Effector memory CD8-positive, alpha-beta T cell (primary cell): Measurements from ENCODE around the gene B3GAT3.
A peak's percentile ranks its signal among the peaks of the same experiment; 100 is the strongest.
"Not testable (repeated sequence)": the region's sequence is repeated elsewhere in the genome, so short reads cannot be mapped to it uniquely, and the experiment has no call there.

Experiments
- ATAC-seq: fragments of 150-1000 bp; cut with Tn5 transposase; replicated peaks from 2 replicates; pipeline ENCODE4 v1.10.0; 2021; ENCODE audit warnings: mild to moderate bottlenecking, moderate library complexity
- DNase-seq, 3 experiments: peaks; one replicate each; pipeline ENCODE4 v3.0.0; 2021
- H3K27ac Mint-ChIP-seq, 2 donors: one replicate each; pipeline ENCODE4 v1.8.0; 2022; ENCODE audit warnings: mild to moderate bottlenecking in 2 of 2, mixed read lengths in 2 of 2, moderate library complexity in 2 of 2
- H3K27me3 Mint-ChIP-seq, 2 donors: one replicate each; pipeline ENCODE4 v1.8.0; 2022; ENCODE audit warnings: mixed read lengths in 2 of 2
- H3K36me3 Mint-ChIP-seq: one replicate; pipeline ENCODE4 v1.8.0; 2022; ENCODE audit warnings: mild to moderate bottlenecking, moderate library complexity, mixed read lengths; ENCODE audit not compliant: insufficient read depth
- H3K4me1 Mint-ChIP-seq, 2 donors: one replicate each; pipeline ENCODE4 v1.8.0; 2022; ENCODE audit warnings: low read depth in 2 of 2, mixed read lengths in 2 of 2
- H3K4me3 Mint-ChIP-seq, 2 donors: one replicate each; pipeline ENCODE4 v1.8.0; 2022; ENCODE audit warnings: mild to moderate bottlenecking in 2 of 2, mixed read lengths in 2 of 2, moderate library complexity in 2 of 2
- H3K9me3 Mint-ChIP-seq, 2 donors: one replicate each; pipeline ENCODE4 v1.8.0; 2022; ENCODE audit warnings: mixed read lengths in 2 of 2

Gene B3GAT3

DNA sequence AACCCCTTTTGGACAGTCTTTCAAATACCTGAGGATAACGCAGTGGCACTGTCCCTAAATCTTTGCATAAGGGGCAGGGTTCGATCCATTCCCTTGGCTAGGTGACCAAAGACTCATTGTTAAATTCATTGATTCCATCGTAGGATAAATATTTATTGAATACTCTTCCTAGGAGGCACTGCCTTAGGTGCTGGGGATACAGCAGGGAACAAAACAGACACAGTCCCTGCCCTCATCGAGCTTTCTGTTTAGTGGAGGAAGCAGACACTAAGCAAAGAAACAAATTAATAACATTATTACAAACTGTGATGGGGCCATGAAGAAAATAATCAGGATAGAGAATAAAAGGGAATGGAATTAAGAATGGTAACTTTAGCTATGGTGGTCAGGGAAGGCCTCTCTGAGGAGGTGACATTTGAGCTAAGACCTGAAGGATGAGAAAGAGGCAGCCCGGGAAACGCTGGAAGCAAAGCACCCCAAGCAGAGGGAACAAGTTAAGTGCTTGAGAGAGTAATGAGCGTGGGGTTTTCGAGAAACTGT, 689 bp downstream of the B3GAT3 start:
- Mint-ChIP-seq H3K36me3 (peaks cover 45% of the 10 kb centered on the region), H3K27ac (peak overlapping the region; percentile 92 to 97), H3K27me3 (no peaks in the 10 kb centered on the region), H3K4me3 (peak overlapping the region; percentile 80 to 91), H3K9me3 (no peaks in the 10 kb centered on the region), H3K4me1 (peaks cover 18 to 20% of the 10 kb centered on the region in 2 donors)
- ATAC-seq (no peak), DNase-seq (no peak)

DNA sequence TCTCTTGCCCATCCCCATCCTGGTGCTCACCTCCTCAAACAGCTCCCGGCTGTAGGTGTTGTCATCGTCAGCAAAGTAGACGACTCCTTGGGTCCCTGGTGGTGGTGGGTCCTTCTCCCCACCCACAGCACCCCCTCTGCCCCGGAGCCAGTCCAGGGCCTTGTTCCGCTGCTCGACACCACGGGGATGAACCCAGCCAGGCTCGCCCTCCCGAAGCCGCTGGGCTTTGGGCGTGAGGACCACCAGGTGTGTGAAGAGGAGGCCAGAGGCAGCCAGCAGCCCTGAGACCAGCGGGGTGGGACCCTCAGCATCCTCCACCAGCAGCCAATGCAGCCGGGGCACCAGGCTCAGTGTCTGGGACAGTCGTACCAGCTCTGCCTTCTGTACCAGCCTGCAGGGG, 4.8 kb downstream of the B3GAT3 start:
- Mint-ChIP-seq H3K4me1 (peaks cover 23 to 37% of the 10 kb centered on the region in 2 donors), H3K27ac (peak overlapping the region; percentile 41 to 44), H3K36me3 (peaks cover 32% of the 10 kb centered on the region)
- H3K4me3 Mint-ChIP-seq, ATAC-seq, H3K9me3 Mint-ChIP-seq, H3K27me3 Mint-ChIP-seq, DNase-seq: not testable (repeated sequence)

DNA sequence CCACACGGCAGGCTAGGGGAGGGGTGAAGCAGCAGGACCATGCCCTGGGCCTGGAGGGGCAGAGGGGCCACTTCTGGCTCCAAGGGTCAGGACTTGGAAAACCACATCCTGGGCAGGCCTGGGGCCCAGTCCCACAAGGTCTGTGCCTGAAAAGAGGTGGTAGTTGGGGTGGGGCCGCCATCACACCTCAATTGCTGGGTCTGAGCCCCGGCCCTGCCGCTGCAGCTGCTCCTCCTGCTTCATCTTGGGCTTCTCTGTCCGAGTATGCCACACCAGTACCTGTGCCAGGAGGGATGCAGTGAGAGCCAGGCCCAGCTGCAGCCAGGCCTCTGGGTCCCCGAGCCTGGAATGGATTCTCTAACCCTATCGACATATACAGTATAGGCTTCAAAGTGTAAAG, 6.3 kb downstream of the B3GAT3 start:
- peaks cover 34% of the 10 kb centered on the region for H3K36me3 Mint-ChIP-seq
- H3K4me1 Mint-ChIP-seq, result peaks cover 25 to 40% of the 10 kb centered on the region in 2 donors
- DNase-seq, result no peak
- H3K4me3 Mint-ChIP-seq, result no peak overlapping the region
- H3K9me3 Mint-ChIP-seq, result no peaks in the 10 kb centered on the region
- no peaks in the 10 kb centered on the region for H3K27me3 Mint-ChIP-seq
- ATAC-seq, result no peak
- no peak overlapping the region for H3K27ac Mint-ChIP-seq

DNA sequence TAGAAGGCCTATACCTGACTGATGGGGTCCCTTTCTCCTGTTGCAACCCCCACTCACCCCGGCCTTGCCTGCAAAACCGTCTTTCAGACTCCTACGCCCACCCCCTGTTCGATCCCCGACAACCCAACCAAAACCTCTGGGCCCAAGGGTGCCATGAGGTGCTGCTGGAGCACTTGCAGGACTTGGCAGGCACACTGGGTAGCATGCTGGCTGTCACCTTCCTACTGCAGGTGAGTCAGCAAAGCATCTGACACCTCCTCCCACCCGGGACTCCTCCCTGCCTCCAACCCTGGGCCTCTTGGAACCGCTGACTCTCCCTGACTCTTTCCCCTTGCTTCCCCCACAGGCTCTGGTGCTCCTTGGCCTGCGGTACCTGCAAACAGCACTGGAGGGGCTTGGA, 7.5 kb downstream of the B3GAT3 start:
- peaks cover 35% of the 10 kb centered on the region for H3K36me3 Mint-ChIP-seq
- peak overlapping the region in 1 of 2 donors; percentile 16 for H3K4me3 Mint-ChIP-seq
- ATAC-seq, result no peak
- no peaks in the 10 kb centered on the region for H3K27me3 Mint-ChIP-seq
- DNase-seq, result no peak
- H3K27ac Mint-ChIP-seq, result peak overlapping the region; percentile 79 to 88
- H3K4me1 Mint-ChIP-seq, result peaks cover 27 to 45% of the 10 kb centered on the region in 2 donors
- H3K9me3 Mint-ChIP-seq, result no peaks in the 10 kb centered on the region

DNA sequence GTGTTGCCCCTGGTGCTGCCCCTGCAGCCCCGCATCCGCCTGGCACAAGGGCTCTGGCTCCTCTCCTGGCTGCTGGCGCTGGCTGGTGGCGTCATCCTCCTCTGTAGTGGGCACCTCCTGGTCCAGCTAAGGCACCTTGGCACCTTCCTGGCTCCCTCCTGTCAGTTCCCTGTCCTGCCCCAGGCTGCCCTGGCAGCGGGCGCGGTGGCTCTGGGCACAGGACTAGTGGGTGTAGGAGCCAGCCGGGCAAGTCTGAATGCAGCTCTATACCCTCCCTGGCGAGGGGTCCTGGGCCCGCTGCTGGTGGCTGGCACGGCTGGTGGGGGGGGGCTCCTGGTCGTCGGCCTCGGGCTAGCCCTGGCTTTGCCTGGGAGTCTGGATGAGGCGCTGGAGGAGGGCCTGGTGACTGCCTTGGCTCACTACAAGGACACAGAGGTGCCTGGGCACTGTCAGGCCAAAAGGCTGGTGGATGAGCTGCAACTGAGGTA, 8.5 kb downstream of the B3GAT3 start:
- Mint-ChIP-seq H3K36me3 (peaks cover 31% of the 10 kb centered on the region), H3K27ac (peak overlapping the region; percentile 79 to 88), H3K27me3 (no peaks in the 10 kb centered on the region), H3K4me1 (peaks cover 32 to 53% of the 10 kb centered on the region in 2 donors), H3K9me3 (no peaks in the 10 kb centered on the region), H3K4me3 (peak overlapping the region; percentile 59)
- DNase-seq (no peak), ATAC-seq (no peak)

DNA sequence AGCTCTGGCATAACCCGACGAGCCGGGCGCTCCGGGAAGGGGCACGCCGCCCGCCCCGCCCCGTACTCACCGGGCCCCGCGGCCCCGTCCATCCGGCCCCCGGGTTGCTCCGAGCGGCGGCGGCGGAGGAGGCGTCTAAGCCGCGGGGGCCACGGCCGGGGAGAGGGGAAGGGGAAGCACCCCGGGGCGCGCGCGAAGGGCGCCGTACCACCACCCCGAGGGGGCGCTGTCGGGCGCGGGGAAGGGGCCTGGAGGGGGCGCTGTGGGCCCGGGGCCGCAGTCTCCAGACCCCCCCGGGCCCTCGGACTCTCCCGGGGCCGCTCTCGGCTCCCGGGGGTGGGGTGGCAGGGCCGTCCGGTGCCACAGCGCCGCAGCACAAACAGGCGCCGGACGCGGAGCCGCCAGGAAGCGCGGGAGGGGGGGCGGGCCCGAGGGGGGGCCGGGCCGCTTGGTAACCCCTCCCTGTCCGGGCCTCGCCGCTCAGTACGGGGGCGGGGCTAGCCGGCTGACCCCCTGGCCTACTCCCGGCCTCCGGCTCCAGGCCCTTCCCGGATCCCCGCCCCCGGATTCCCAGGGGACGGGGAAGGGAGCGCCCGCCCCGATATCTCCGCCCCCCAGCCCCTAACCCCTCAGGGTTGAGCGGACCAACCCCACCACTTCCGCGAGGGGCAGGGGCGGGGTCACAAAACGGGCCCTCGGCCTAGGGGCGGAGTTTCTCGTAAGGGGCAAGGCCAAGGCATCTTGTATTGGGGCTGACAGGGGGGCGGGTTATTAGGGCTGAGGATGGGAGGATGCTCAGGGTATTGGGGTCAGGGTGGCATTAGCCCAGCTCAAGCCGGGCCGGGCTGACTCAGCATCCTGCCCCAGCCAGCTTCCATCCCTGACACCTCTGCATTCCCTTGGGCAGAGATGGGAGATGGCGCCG, 9.2 kb downstream of the B3GAT3 start, which contains the start of the genes EML3 and ROM1:
TSS of gene EML3 (minus strand) at position 410 of the 925 bp plus-strand sequence. CDS start at position 92, 318 bp downstream.
TSS of gene ROM1 (plus strand) at position 892 of the 925 bp plus-strand sequence. CDS start at position 917, 25 bp downstream.
- H3K27ac Mint-ChIP-seq, result peak within 1 kb of the TSS; percentile 94 to 97
- ATAC-seq (peak; percentile 74), DNase-seq (peak; percentile 87 to 91 (median 89))
- peaks cover 32% of the 10 kb centered on the region for H3K36me3 Mint-ChIP-seq
- peak within 1 kb of the TSS; percentile 88 to 93 for H3K4me3 Mint-ChIP-seq
- H3K4me1 Mint-ChIP-seq, result peaks cover 36 to 53% of the 10 kb centered on the region in 2 donors
- no peaks in the 10 kb centered on the region for H3K27me3 Mint-ChIP-seq
- H3K9me3 Mint-ChIP-seq, result no peaks in the 10 kb centered on the region

DNA sequence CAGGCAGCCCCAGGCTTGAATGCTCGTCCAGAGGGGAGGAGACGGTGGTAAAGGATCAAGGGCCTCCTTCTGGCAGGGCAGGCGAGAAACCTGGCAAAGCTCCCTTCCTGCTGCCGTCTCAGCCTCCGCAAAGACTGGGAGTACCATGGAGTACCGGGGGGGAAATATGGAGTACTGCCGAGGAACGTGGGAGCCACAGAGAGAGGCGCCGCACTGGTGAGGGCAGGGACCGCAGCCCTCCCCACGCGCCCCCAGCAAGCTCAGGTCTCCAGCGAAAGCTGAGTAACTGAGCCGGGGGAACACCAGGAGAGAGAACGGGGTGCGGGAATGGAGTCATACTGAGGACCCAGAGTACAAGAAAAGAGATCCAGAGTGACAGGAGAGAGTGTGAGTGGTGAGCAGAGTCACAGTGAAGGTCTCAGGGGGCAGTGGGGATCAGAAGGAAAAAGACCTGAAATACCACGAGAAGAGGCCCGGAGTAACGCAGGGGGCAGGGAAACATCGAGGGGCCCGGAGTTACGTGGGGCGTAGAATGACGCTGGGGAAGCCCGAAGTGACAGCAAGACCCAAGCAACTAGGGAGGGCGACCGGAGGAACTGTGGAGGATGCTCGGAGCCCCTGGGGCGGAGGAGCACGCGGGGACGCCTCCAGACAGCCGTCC, 10.0 kb downstream of the B3GAT3 start:
- Mint-ChIP-seq H3K4me1 (peaks cover 38 to 53% of the 10 kb centered on the region in 2 donors), H3K36me3 (peaks cover 33% of the 10 kb centered on the region), H3K9me3 (no peaks in the 10 kb centered on the region), H3K27ac (peak overlapping the region; percentile 94 to 97), H3K27me3 (no peaks in the 10 kb centered on the region), H3K4me3 (peak overlapping the region; percentile 88 to 93)
- ATAC-seq (peak; percentile 55), DNase-seq (peak in 1 of 3 experiments; percentile 55)

DNA sequence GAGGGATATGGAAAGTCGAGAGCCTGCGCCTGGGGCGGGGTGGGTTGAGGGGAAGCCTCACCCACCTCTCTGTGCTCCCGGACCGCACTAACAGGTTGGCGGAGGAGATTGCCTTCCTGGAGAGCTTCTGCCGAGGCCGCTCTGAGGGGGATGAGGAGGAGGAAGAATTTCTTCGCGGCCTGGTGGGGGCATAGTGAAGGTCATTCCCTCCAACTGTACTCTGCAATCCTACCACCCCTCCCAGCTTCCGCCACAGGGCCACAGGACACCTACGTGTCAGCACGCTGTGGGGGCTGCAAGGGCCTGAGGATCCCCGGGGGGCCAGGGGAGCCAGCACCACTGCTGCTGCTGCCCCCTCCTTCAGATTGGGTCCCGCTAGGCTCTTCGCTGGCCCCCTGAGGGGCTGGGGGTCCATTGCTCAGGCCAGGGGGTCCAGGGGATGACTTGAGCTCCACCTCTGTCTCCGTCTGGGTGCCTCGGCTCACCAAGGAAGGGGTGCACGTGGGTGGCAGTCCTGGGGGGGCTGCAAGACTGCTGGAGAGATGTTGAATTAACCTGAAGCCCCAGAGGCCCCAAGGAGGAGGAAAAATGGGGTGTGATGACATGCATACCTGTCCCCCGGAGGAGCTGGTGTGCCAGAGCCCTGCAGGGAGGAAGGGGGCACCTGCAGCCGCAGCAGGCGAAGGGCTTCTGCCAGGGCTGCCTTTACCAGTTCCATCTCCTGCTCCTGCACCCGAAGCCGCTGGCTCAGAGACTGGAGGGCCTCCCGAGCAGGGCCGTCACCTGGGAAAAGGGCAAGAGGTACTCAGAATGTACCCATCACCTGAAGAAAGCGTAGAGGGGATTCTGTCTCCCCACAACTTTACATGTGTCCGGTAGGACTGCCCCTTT, 10.7 kb downstream of the B3GAT3 start:
- DNase-seq (no peak), ATAC-seq (no peak)
- peaks cover 39% of the 10 kb centered on the region for H3K36me3 Mint-ChIP-seq
- H3K4me3 Mint-ChIP-seq, result peak overlapping the region; percentile 88 to 93
- peak overlapping the region; percentile 94 to 97 for H3K27ac Mint-ChIP-seq
- no peaks in the 10 kb centered on the region for H3K9me3 Mint-ChIP-seq
- H3K4me1 Mint-ChIP-seq, result peaks cover 38 to 53% of the 10 kb centered on the region in 2 donors
- no peaks in the 10 kb centered on the region for H3K27me3 Mint-ChIP-seq

DNA sequence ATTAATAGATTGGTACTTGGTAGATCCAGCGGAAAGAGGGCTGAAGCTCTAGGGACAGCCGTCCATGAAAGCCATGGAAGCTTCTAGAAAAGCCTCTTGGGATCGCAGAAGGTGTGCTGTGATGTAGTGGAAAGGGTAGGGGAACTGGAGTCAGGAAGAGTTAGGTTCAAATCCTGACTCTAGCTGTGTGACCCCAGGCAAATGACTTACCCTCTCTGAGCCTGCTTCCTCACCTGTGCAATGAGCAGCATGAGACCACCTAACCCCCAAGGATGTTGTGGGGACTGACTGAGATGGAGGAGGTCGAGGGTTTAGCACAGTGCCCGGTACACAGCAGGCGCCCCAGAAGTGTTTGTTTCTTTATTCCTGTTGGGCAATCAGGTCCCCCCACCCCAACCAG, 11.4 kb downstream of the B3GAT3 start:
- H3K9me3 Mint-ChIP-seq, result no peaks in the 10 kb centered on the region
- DNase-seq (no peak), ATAC-seq (no peak)
- no peaks in the 10 kb centered on the region for H3K27me3 Mint-ChIP-seq
- H3K4me3 Mint-ChIP-seq, result peak overlapping the region; percentile 88 to 93
- H3K27ac Mint-ChIP-seq, result peak overlapping the region; percentile 94 to 97
- peaks cover 44% of the 10 kb centered on the region for H3K36me3 Mint-ChIP-seq
- peaks cover 38 to 53% of the 10 kb centered on the region in 2 donors for H3K4me1 Mint-ChIP-seq

DNA sequence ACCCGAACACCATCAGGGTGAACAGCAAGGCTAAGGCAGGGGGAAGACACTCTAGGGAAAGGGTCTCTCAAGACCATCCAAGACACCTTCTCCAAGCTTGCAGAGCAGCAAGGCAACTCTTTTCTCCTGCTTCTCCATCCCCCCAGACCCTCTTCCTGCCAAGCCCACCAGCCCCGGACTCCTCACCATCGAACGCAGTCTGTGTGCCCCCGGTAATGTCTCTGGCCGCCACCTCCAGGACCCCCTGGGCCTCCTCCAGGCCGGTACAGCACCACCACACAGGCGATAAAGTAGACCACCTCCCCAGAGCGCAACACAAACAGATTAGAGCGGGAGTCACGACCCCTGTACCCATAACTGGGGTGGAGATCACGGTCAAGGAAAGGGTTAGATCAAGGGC, 13.0 kb downstream of the B3GAT3 start:
- DNase-seq (no peak), ATAC-seq (no peak)
- Mint-ChIP-seq H3K9me3 (no peaks in the 10 kb centered on the region), H3K36me3 (peaks cover 51% of the 10 kb centered on the region), H3K27ac (peak overlapping the region in 1 of 2 donors; percentile 63), H3K27me3 (no peaks in the 10 kb centered on the region), H3K4me1 (peaks cover 35 to 49% of the 10 kb centered on the region in 2 donors), H3K4me3 (no peak overlapping the region)

DNA sequence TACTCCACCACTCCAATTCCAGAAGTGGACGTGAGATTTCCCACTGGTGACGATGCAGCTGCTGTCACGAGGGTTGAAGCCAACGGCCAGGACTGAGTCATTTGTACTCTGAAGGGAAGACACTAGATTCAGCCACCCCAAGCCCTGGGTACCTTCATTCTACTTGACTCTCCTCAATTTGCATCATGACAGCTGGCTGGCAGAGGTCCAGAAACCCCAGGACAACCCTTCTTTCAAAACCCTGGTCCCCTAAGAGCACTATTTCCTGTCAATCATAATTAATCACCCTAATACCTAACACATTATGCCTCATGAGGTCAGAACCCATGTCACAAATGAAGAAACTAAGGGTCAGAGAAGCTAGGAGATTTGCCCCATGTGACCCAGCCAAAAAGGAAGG, 14.1 kb downstream of the B3GAT3 start:
- Mint-ChIP-seq H3K27ac (peak overlapping the region in 1 of 2 donors; percentile 78), H3K4me1 (peaks cover 43 to 48% of the 10 kb centered on the region in 2 donors), H3K4me3 (no peak overlapping the region), H3K27me3 (no peaks in the 10 kb centered on the region), H3K9me3 (no peaks in the 10 kb centered on the region), H3K36me3 (peaks cover 48% of the 10 kb centered on the region)
- DNase-seq (no peak), ATAC-seq (no peak)

DNA sequence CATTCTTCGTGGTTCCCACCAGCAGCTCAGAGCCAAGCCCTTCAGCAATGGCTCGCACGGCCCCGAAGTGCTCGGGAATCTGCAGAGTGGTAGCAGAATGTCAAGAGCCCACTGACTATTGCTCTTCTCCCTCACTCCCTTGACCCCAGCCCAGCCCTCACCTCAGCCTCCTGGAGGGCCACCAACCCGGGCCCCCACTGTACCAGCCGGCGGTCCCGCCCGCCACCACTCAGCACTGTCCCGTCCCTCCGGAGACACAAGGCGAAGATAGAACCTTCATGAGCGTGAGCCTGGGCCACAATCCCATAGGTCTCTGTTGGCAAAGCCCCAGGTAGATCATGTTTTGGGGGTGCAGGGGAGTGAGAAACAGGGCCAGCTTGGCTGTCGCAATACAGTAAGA, 15.9 kb downstream of the B3GAT3 start:
- Mint-ChIP-seq H3K4me1 (peaks cover 36 to 42% of the 10 kb centered on the region in 2 donors), H3K36me3 (peaks cover 54% of the 10 kb centered on the region), H3K4me3 (no peak overlapping the region), H3K27ac (no peak overlapping the region), H3K9me3 (no peaks in the 10 kb centered on the region), H3K27me3 (no peaks in the 10 kb centered on the region)
- no peak for DNase-seq
- ATAC-seq, result no peak
